ENCODE measurements around the gene PKP4. TPM values are rescaled to one million over a fixed set of nuclear protein-coding genes. Genes with fewer than 3 reads are reported as not detected.

The PKP4 gene
- total RNA-seq, 1 donor from 2014 or later: 41.0 TPM

- TF ChIP-seq CTCF (conservative IDR thresholded peaks at IDR 0.05; ENCODE audit: low read depth, low read length): no peak
- H3K4me3 ChIP-seq (ENCODE audit: low read depth, low read length): no peak overlapping the region
- no peak for DNase-seq (ENCODE audit: low read depth)
Measured at GRCh38 chr2:158726911-158727592, 270.3 kb downstream of the PKP4 start.

GRCh38 chr2:158728422-158728821 is 271.7 kb downstream of the PKP4 start:
- DNase-seq (ENCODE audit: low read depth): no peak
- H3K4me3 ChIP-seq (ENCODE audit: low read depth, low read length): no peak overlapping the region
- no peak for TF ChIP-seq CTCF (conservative IDR thresholded peaks at IDR 0.05; ENCODE audit: low read depth, low read length)

- no peak overlapping the region for H3K4me3 ChIP-seq (ENCODE audit: low read depth, low read length)
- TF ChIP-seq CTCF (conservative IDR thresholded peaks at IDR 0.05; ENCODE audit: low read depth, low read length): no peak
- DNase-seq (ENCODE audit: low read depth): no peak
Measured at GRCh38 chr2:158729451-158729850, 272.7 kb downstream of the PKP4 start.

- peak overlapping the region; percentile 7 for H3K4me3 ChIP-seq (ENCODE audit: low read depth, low read length)
- TF ChIP-seq CTCF (conservative IDR thresholded peaks at IDR 0.05; ENCODE audit: low read depth, low read length): no peak
- peak; percentile 74 for DNase-seq (ENCODE audit: low read depth)
Measured at GRCh38 chr2:158729873-158730620, 273.3 kb downstream of the PKP4 start.

GRCh38 chr2:158730621-158731140 is 273.9 kb downstream of the PKP4 start:
- H3K4me3 ChIP-seq (ENCODE audit: low read depth, low read length): no peak overlapping the region
- TF ChIP-seq CTCF (conservative IDR thresholded peaks at IDR 0.05; ENCODE audit: low read depth, low read length): no peak
- DNase-seq (ENCODE audit: low read depth): no peak

GRCh38 chr2:158731386-158731785 is 274.6 kb downstream of the PKP4 start:
- TF ChIP-seq CTCF (conservative IDR thresholded peaks at IDR 0.05; ENCODE audit: low read depth, low read length): no peak
- H3K4me3 ChIP-seq (ENCODE audit: low read depth, low read length): no peak overlapping the region
- DNase-seq (ENCODE audit: low read depth): no peak

Other genes starting within 250 kb of the PKP4 start
- gene CCDC148, start 199 bp upstream of the PKP4 start, total RNA-seq: 0.86 and 1.2 TPM in 2 replicates